GM12878 (cell line): Measurements from ENCODE around the gene KCNA2. TPM values are rescaled to one million over a fixed set of nuclear protein-coding genes. Genes with fewer than 3 reads are reported as not detected.
A peak's percentile ranks its signal among the peaks of the same experiment; 100 is the strongest.

Source experiments
- ATAC-seq: fragments of 200-7000 bp; cut with Tn5 transposase; 3 replicates; pipeline ENCODE4 v1.9.1; 2020; ENCODE audit warnings: mild to moderate bottlenecking, moderate library complexity
- BruUV-seq: library from RNA; stranded (reverse); fragments of 400-500 nt; replicated peaks from 2 replicates; lab custom pipeline; 2021; lab: Mats Ljungman, UMichigan
- CTCF ChIA-PET: fragments of 300-600 bp; sonication (Branson Sonifier 250); formaldehyde crosslinking; extraction: SDS; loops from one replicate; lab custom pipeline; 2021; ENCODE audit warnings: inconsistent platforms; lab: Yijun Ruan, JAX
- POLR2A ChIA-PET: fragments of 350-600 bp; formaldehyde crosslinking; extraction: SDS; loops from one replicate; lab custom pipeline; 2021; ENCODE audit warnings: inconsistent platforms; lab: Charles Lee
- RAD21 ChIA-PET: fragments of 300-600 bp; sonication (Branson Sonifier 250); formaldehyde crosslinking; loops from one replicate; lab custom pipeline; 2023; ENCODE audit warnings: antibody characterized with exemption; ENCODE audit not compliant: unreplicated experiment; lab: Charles Lee
- SMC1A ChIA-PET: fragments of 300-600 bp; sonication (Branson Sonifier 250); formaldehyde crosslinking; loops from one replicate; lab custom pipeline; 2023; ENCODE audit not compliant: unreplicated experiment, uncharacterized antibody; lab: Charles Lee
- DNase-seq: peaks from one replicate; pipeline ENCODE4 v3.0.0-alpha.2; 2011; ENCODE audit warnings: low read depth, low spot score
- FAIRE-seq: peaks from 3 replicates; lab custom pipeline; 2011; peaks lifted over from hg19 to GRCh38; lab: Jason Lieb, UNC
- H2AFZ ChIP-seq: 2 replicates; pipeline ENCODE4 v1.6.0; 2011; ENCODE audit warnings: low read depth, low read length, control low read depth; ENCODE audit not compliant: control insufficient read depth
- H3K27ac ChIP-seq: 2 replicates; pipeline ENCODE4 v1.5.1; 2011; ENCODE audit warnings: control low read depth; ENCODE audit not compliant: control insufficient read depth, insufficient read depth
- H3K27me3 ChIP-seq, 2 experiments: replicated peaks in 1 of 2; 2 replicates each; pipeline versions ENCODE4 v1.6.0 to v1.6.1; 2011; ENCODE audit warnings: low read length in 1 of 2; ENCODE audit not compliant: control insufficient read depth in 2 of 2, insufficient read depth in 2 of 2
- H3K36me3 ChIP-seq, 2 experiments: 2 replicates each; pipeline ENCODE4 v1.5.1; 2011; ENCODE audit warnings: low read length in 1 of 2; ENCODE audit not compliant: control insufficient read depth in 2 of 2, insufficient read depth in 2 of 2
- H3K4me1 ChIP-seq: 2 replicates; pipeline ENCODE4 v1.6.1; 2011; ENCODE audit warnings: mild to moderate bottlenecking, low read length, moderate library complexity, mixed read lengths; ENCODE audit not compliant: control insufficient read depth, insufficient read depth
- H3K4me2 ChIP-seq: 2 replicates; pipeline ENCODE4 v1.6.0; 2011; ENCODE audit warnings: control low read depth; ENCODE audit not compliant: control insufficient read depth, insufficient read depth
- H3K4me3 ChIP-seq: fragments of 200-600 bp; sonication (generic); 2 replicates; pipeline ENCODE4 v1.5.1; 2016
- H3K79me2 ChIP-seq: 2 replicates; pipeline ENCODE4 v1.6.0; 2011; ENCODE audit warnings: low read length; ENCODE audit not compliant: control insufficient read depth, insufficient read depth
- H3K9ac ChIP-seq: 2 replicates; pipeline ENCODE4 v1.8.0; 2011; ENCODE audit warnings: low read length, control low read depth, mixed read lengths; ENCODE audit not compliant: control insufficient read depth, insufficient read depth
- H3K9me3 ChIP-seq: replicated peaks from 3 replicates; pipeline ENCODE4 v1.5.1; 2011; ENCODE audit warnings: mild to moderate bottlenecking, low read length; ENCODE audit not compliant: control insufficient read depth, insufficient read depth
- H4K20me1 ChIP-seq: 2 replicates; pipeline ENCODE4 v1.6.0; 2011; ENCODE audit not compliant: control insufficient read depth, insufficient read depth
- ATF2 ChIP-seq: IDR thresholded peaks from 2 replicates; pipeline ENCODE4 v1.6.1; 2012; ENCODE audit warnings: low read length, inconsistent platforms
- CEBPZ ChIP-seq: fragments of 150-350 bp; IDR thresholded peaks from 2 replicates; pipeline ENCODE4 v1.6.1; 2016; ENCODE audit warnings: low read depth, low read length
- ETV6 ChIP-seq, 2 experiments: fragments of 450-650 bp in 1 of 2; IDR thresholded peaks in 1 of 2; conservative IDR thresholded peaks in 1 of 2; 2 replicates each; pipeline ENCODE4 v1.6.1; 2014; ENCODE audit warnings: antibody characterized with exemption in 1 of 2, borderline replicate concordance in 1 of 2, low read depth in 1 of 2, mild to moderate bottlenecking in 1 of 2, moderate library complexity in 1 of 2
- FOXM1 ChIP-seq: IDR thresholded peaks from 2 replicates; pipeline ENCODE4 v1.6.1; 2012; ENCODE audit warnings: low read depth, mild to moderate bottlenecking, inconsistent platforms, low read length, moderate library complexity
- GATAD2B ChIP-seq: fragments of 450-650 bp; conservative IDR thresholded peaks from 2 replicates; pipeline ENCODE4 v1.6.1; 2017; ENCODE audit warnings: low read depth, mild to moderate bottlenecking, moderate library complexity
- MYC ChIP-seq: IDR thresholded peaks from 2 replicates; pipeline ENCODE4 v1.6.1; 2011; ENCODE audit warnings: mild to moderate bottlenecking, low read length, moderate library complexity, inconsistent platforms; ENCODE audit not compliant: insufficient read depth, insufficient replicate concordance, insufficient read length, severe bottlenecking
- NFXL1 ChIP-seq: fragments of 450-650 bp; IDR thresholded peaks from 2 replicates; pipeline ENCODE4 v1.6.1; 2017; ENCODE audit warnings: antibody characterized with exemption, mild to moderate bottlenecking, borderline replicate concordance
- POLR2AphosphoS5 ChIP-seq: IDR thresholded peaks from 2 replicates; pipeline ENCODE4 v1.6.1; 2011; ENCODE audit warnings: mild to moderate bottlenecking, low read length, inconsistent platforms
- RAD51 ChIP-seq: fragments of 450-650 bp; IDR thresholded peaks from 2 replicates; pipeline ENCODE4 v1.6.1; 2016; ENCODE audit warnings: moderate library complexity, mild to moderate bottlenecking, inconsistent platforms
- TCF12 ChIP-seq: IDR thresholded peaks from 2 replicates; pipeline ENCODE4 v1.6.1; 2011; ENCODE audit warnings: low read depth, mild to moderate bottlenecking, low read length
- ZNF217 ChIP-seq: fragments of 450-650 bp; IDR thresholded peaks from 2 replicates; pipeline ENCODE4 v1.6.1; 2017; ENCODE audit warnings: antibody characterized with exemption, mild to moderate bottlenecking
- ZZZ3 ChIP-seq: IDR thresholded peaks from 2 replicates; pipeline ENCODE4 v1.6.1; 2011; ENCODE audit warnings: low read depth; ENCODE audit not compliant: control insufficient read depth, insufficient read length
- WGBS: methylation state at CpG from one replicate; pipeline ENCODE4 v1.1.6; 2016; ENCODE audit warnings: low lambda C conversion rate; ENCODE audit not compliant: insufficient replicate concordance, insufficient coverage; ENCODE audit errors: missing lambda C conversion rate; 5-methylcytosine and 5-hydroxymethylcytosine counted together
- in situ Hi-C: fragments of 300-500 bp; cut with MboI; formaldehyde crosslinking; loops from 9 replicates; pipeline ENCODE4 v1.14.3; 2018; ENCODE audit warnings: mixed read lengths
- intact Hi-C: fragments of 100-400 bp; cut with micrococcal nuclease; formaldehyde crosslinking; loops from one replicate; pipeline ENCODE4 v1.14.2; 2022; ENCODE audit not compliant: unreplicated experiment
- polyA plus RNA-seq, 11 experiments: library from polyadenylated mRNA; depleted of rRNA in 4 of 11; unstranded in 6 of 11; stranded (reverse) in 5 of 11; fragments of >200 nt; fragmentation: Nextera tagmentation in 4 of 11; fragmentation: Illumina TruSeq in 1 of 11; extraction: Ambion mirVana in 4 of 11; extraction: Trizol in 1 of 11; gene quantifications; 1 replicate in 1 of 11; 2 replicates in 10 of 11; pipeline versions ENCODE4 v1.2.1 to v1.2.3, GENCODE V29; 2011 to 2016; ENCODE audit warnings: inconsistent platforms in 2 of 11, missing spikeins in 2 of 11, low read depth in 1 of 11
- total RNA-seq, 4 experiments: library from RNA; depleted of rRNA in 3 of 4; stranded (reverse); fragments of >200 nt in 3 of 4; fragmentation: Illumina TruSeq in 1 of 4; extraction: Trizol in 1 of 4; gene quantifications; 2 replicates each; pipeline versions ENCODE4 v1.2.1 to v1.2.3, GENCODE V29; 2013 to 2021
- TF ChIP-seq, protein P1 (sequence below): IDR thresholded peaks from 2 replicates; pipeline ENCODE4 v1.6.1; 2011; ENCODE audit warnings: borderline replicate concordance, low read depth, mild to moderate bottlenecking, moderate library complexity, low read length; ENCODE audit not compliant: insufficient read depth, poor library complexity, severe bottlenecking
- TF ChIP-seq, protein P2 (sequence below): fragments of 450-650 bp; IDR thresholded peaks from 2 replicates; pipeline ENCODE4 v1.6.1; 2016; ENCODE audit warnings: mild to moderate bottlenecking

KCNA2 gene
- total and polyA plus RNA-seq, 10 of the 15 experiments (the other 5 are each of a cell fraction or from before 2014, with no cell fraction given), result 0.02 to 0.56 (median 0.10) TPM; not detected in 2

DNA sequence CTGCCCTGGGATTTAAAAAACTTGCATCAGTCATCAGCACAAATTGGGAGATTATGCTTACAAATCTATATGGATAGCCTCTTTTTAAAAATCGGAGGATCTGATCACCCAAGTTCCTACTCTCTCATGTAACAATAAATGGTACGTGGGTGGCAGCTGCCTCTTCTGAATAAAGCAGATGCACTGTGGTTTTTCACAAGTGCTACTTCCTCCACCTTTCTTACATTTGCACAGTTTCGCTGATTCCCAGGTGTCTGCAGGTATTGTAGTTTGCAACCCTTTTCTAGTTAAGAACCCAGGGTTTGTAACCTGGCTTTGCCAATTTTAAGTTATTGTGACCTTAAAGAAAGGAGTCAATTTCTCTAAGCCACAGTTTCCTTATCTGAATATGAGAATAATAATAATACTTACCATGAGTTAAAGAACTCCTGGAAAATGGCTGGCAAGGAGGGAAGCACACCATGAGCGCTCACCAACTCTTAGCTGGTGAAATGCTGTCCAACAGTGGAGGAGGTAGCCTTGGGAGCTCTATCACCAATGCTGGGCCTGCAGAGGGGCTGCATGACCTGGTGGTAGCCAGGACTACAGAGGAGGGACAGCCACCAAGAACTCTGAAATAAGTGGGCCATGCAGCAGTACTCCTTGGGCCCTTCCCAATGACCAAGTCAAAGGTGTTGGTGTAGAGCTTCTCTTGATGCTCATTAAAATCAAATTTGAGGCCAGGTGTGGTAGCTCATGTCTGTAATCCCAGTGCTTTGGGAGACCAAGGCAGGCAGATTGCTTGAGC is 30.2 kb upstream of the KCNA2 start:
- H3K27me3 ChIP-seq, result no peaks in the 10 kb centered on the region
- no peaks in the 10 kb centered on the region for H3K36me3 ChIP-seq
- peak overlapping the region; percentile 15; the same call in 1 of the 2 replicates for H3K4me3 ChIP-seq
- H2AFZ ChIP-seq, result no peak overlapping the region
- peak overlapping the region; percentile 3; the same call in 1 of the 2 replicates for H3K9ac ChIP-seq
- no peaks in the 10 kb centered on the region for H3K9me3 ChIP-seq
- POLR2A ChIA-PET, result interaction anchor here (1.3 to 2.7 kb wide), 3 partner anchors 8 to 129 kb away, joined by 3 to 23 read pairs (median 5); no protein-coding TSS in a partner anchor
- SMC1A ChIA-PET, result interaction anchor here (0.9 to 11.2 kb wide), 8 partner anchors 12 to 236 kb away, joined by 3 to 144 read pairs (median 5); no protein-coding TSS in a partner anchor
- BruUV-seq, result no TSS peak
- RAD21 ChIA-PET, result interaction anchor here (0.6 to 6.4 kb wide), 8 partner anchors 10 to 243 kb away, joined by 3 to 82 read pairs (median 7); no protein-coding TSS in a partner anchor
- CTCF ChIA-PET, result interaction anchor here (0.7 to 6.8 kb wide), 7 partner anchors 10 to 145 kb away, joined by 3 to 86 read pairs (median 15); no protein-coding TSS in a partner anchor
- FAIRE-seq, result peak; percentile 66
- peak overlapping the region; percentile 87 for H3K27ac ChIP-seq
- 25% methylated on average over 4 of the region's 4 CpGs for WGBS
- ATAC-seq, result peak; percentile 17
- intact Hi-C loops (loop anchor here (10.0 kb wide), 2 partner anchors 238 to 588 kb away; partner anchors contain the start of genes CD53 and CHI3L2), in situ Hi-C loops (no loop called here)
- peaks cover 69% of the 10 kb centered on the region for H3K4me1 ChIP-seq
- no peaks in the 10 kb centered on the region for H3K79me2 ChIP-seq
- peak overlapping the region; percentile 80 for H3K4me2 ChIP-seq
- no peak for DNase-seq
- no peaks in the 10 kb centered on the region for H4K20me1 ChIP-seq
- TF ChIP-seq GATAD2B (peak; percentile 58; the same call in 1 of the 2 replicates), ZZZ3 (no peak), ZNF217 (no peak), CEBPZ (no peak), RAD51 (no peak), POLR2AphosphoS5 (no peak), ATF2 (no peak), FOXM1 (no peak), ETV6 (conservative IDR thresholded peaks at IDR 0.05 in 1 of 2, IDR thresholded peaks at IDR 0.05 in 1 of 2; ENCODE audit: borderline replicate concordance in 1 of 2, low read depth in 1 of 2) (peak in 1 of 2 experiments; percentile 71; a peak in 2 of 4 replicates), MYC (no peak), NFXL1 (no peak), TCF12 (peak; percentile 87)
- TF ChIP-seq, protein P1, sequence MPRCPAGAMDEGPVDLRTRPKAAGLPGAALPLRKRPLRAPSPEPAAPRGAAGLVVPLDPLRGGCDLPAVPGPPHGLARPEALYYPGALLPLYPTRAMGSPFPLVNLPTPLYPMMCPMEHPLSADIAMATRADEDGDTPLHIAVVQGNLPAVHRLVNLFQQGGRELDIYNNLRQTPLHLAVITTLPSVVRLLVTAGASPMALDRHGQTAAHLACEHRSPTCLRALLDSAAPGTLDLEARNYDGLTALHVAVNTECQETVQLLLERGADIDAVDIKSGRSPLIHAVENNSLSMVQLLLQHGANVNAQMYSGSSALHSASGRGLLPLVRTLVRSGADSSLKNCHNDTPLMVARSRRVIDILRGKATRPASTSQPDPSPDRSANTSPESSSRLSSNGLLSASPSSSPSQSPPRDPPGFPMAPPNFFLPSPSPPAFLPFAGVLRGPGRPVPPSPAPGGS, result no peak
- TF ChIP-seq, protein P2, sequence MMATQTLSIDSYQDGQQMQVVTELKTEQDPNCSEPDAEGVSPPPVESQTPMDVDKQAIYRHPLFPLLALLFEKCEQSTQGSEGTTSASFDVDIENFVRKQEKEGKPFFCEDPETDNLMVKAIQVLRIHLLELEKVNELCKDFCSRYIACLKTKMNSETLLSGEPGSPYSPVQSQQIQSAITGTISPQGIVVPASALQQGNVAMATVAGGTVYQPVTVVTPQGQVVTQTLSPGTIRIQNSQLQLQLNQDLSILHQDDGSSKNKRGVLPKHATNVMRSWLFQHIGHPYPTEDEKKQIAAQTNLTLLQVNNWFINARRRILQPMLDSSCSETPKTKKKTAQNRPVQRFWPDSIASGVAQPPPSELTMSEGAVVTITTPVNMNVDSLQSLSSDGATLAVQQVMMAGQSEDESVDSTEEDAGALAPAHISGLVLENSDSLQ, result no peak
